Stomach smooth muscle (tissue), 2 donors: Measurements from ENCODE around the gene ACTR5.

Experiments used
- H3K27ac ChIP-seq: one replicate; pipeline ENCODE4 v1.7.0; 2013; ENCODE audit warnings: mild to moderate bottlenecking, low read length, inconsistent platforms
- H3K27me3 ChIP-seq, 2 donors: one replicate each; pipeline ENCODE4 v1.7.0; 2013; ENCODE audit warnings: low read length in 2 of 2; ENCODE audit not compliant: insufficient read depth in 2 of 2, control insufficient read depth in 1 of 2
- H3K36me3 ChIP-seq, 2 donors: one replicate each; pipeline ENCODE4 v1.7.0; 2013; ENCODE audit warnings: low read length in 2 of 2; ENCODE audit not compliant: control insufficient read depth in 2 of 2, insufficient read depth in 2 of 2
- H3K4me1 ChIP-seq: one replicate; pipeline ENCODE4 v1.7.0; 2013; ENCODE audit warnings: low read length; ENCODE audit not compliant: control insufficient read depth, insufficient read depth
- H3K4me3 ChIP-seq, 2 donors: one replicate each; pipeline ENCODE4 v1.7.0; 2013; ENCODE audit warnings: low read length in 2 of 2
- H3K9ac ChIP-seq, 2 donors: one replicate each; pipeline ENCODE4 v1.7.0; 2013; ENCODE audit warnings: low read length in 2 of 2, mild to moderate bottlenecking in 1 of 2
- H3K9me3 ChIP-seq, 2 donors: one replicate each; pipeline ENCODE4 v1.7.0; 2013; ENCODE audit warnings: low read length in 2 of 2; ENCODE audit not compliant: control insufficient read depth in 2 of 2
- donor health status: healthy.
- donor health status: Pancreatic carcinoma.

The ACTR5 gene

GRCh38 chr20:38748097-38748860, at the start of gene ACTR5:
TSS of gene ACTR5 (plus strand) at chr20:38748460. CDS start at chr20:38748479, 19 bp downstream.
- peaks cover 4 to 8% of the 10 kb centered on the region in 2 donors for H3K36me3 ChIP-seq
- peak within 1 kb of the TSS; percentile 92 to 93 for H3K4me3 ChIP-seq
- peaks cover 15% of the 10 kb centered on the region for H3K4me1 ChIP-seq
- H3K27ac ChIP-seq, result peak within 1 kb of the TSS; percentile 73
- H3K9ac ChIP-seq, result peak within 1 kb of the TSS; percentile 83 to 89
- no peaks in the 10 kb centered on the region for H3K9me3 ChIP-seq
- H3K27me3 ChIP-seq, result peaks cover 0 to 3% of the 10 kb centered on the region in 2 donors

GRCh38 chr20:38698541-38698940, 49.7 kb upstream of the ACTR5 start:
- Histone ChIP-seq H3K4me1 (no peaks in the 10 kb centered on the region), H3K9me3 (peaks cover 0 to 4% of the 10 kb centered on the region in 2 donors), H3K36me3 (no peaks in the 10 kb centered on the region), H3K9ac (no peak overlapping the region), H3K27ac (no peak overlapping the region), H3K4me3 (no peak overlapping the region), H3K27me3 (peaks cover 3 to 17% of the 10 kb centered on the region in 2 donors)

- no peak overlapping the region for H3K9ac ChIP-seq
- no peak overlapping the region for H3K27ac ChIP-seq
- H3K4me1 ChIP-seq, result no peaks in the 10 kb centered on the region
- H3K36me3 ChIP-seq, result no peaks in the 10 kb centered on the region
- H3K9me3 ChIP-seq, result peaks cover 0 to 4% of the 10 kb centered on the region in 2 donors
- peaks cover 3 to 17% of the 10 kb centered on the region in 2 donors for H3K27me3 ChIP-seq
- no peak overlapping the region for H3K4me3 ChIP-seq
Observed at GRCh38 chr20:38700141-38700540, 48.1 kb upstream of the ACTR5 start.

DNA sequence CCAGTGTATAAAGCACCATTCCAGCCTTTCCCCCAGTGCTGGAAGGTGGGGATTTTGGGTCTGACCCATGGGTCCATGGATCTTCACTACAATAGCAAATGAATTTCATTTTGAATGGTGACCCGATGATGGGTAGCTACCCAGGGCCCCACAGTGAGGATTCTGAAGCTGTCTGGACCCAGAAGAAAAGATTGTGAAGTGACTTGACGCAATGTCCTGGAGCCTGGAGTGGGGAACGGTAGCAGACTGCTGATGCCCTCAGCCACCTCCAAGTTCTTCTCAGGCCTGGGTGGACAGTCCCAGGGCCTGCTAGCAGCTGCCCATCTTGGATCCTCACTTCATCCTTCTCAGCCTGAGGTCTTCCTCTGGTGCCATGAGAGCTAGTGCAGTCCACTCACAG, 47.3 kb upstream of the ACTR5 start:
- Histone ChIP-seq H3K4me1 (no peaks in the 10 kb centered on the region), H3K9me3 (peaks cover 0 to 4% of the 10 kb centered on the region in 2 donors), H3K4me3 (no peak overlapping the region), H3K36me3 (no peaks in the 10 kb centered on the region), H3K9ac (no peak overlapping the region), H3K27me3 (peaks cover 3 to 20% of the 10 kb centered on the region in 2 donors), H3K27ac (no peak overlapping the region)

- Histone ChIP-seq H3K27ac (no peak overlapping the region), H3K9me3 (peaks cover 0 to 4% of the 10 kb centered on the region in 2 donors), H3K9ac (no peak overlapping the region), H3K4me1 (no peaks in the 10 kb centered on the region), H3K4me3 (no peak overlapping the region), H3K27me3 (peaks cover 3 to 22% of the 10 kb centered on the region in 2 donors), H3K36me3 (no peaks in the 10 kb centered on the region)
Observed at GRCh38 chr20:38703526-38703925, 44.7 kb upstream of the ACTR5 start.

GRCh38 chr20:38704136-38704535, 44.1 kb upstream of the ACTR5 start:
- H3K9me3 ChIP-seq, result peaks cover 0 to 4% of the 10 kb centered on the region in 2 donors
- H3K4me3 ChIP-seq, result no peak overlapping the region
- no peak overlapping the region for H3K27ac ChIP-seq
- H3K27me3 ChIP-seq, result peaks cover 3 to 20% of the 10 kb centered on the region in 2 donors
- H3K36me3 ChIP-seq, result no peaks in the 10 kb centered on the region
- no peaks in the 10 kb centered on the region for H3K4me1 ChIP-seq
- no peak overlapping the region for H3K9ac ChIP-seq

- H3K27me3 ChIP-seq, result peaks cover 3 to 17% of the 10 kb centered on the region in 2 donors
- H3K27ac ChIP-seq, result no peak overlapping the region
- no peak overlapping the region for H3K9ac ChIP-seq
- H3K9me3 ChIP-seq, result peaks cover 0 to 4% of the 10 kb centered on the region in 2 donors
- no peak overlapping the region for H3K4me3 ChIP-seq
- no peaks in the 10 kb centered on the region for H3K36me3 ChIP-seq
- no peaks in the 10 kb centered on the region for H3K4me1 ChIP-seq
Observed at GRCh38 chr20:38706509-38706908, 41.8 kb upstream of the ACTR5 start.

- no peak overlapping the region for H3K27ac ChIP-seq
- no peaks in the 10 kb centered on the region for H3K9me3 ChIP-seq
- no peaks in the 10 kb centered on the region for H3K4me1 ChIP-seq
- H3K4me3 ChIP-seq, result no peak overlapping the region
- H3K36me3 ChIP-seq, result no peaks in the 10 kb centered on the region
- no peak overlapping the region for H3K9ac ChIP-seq
- H3K27me3 ChIP-seq, result peaks cover 18 to 43% of the 10 kb centered on the region in 2 donors
Observed at GRCh38 chr20:38714308-38714707, 34.0 kb upstream of the ACTR5 start.

DNA sequence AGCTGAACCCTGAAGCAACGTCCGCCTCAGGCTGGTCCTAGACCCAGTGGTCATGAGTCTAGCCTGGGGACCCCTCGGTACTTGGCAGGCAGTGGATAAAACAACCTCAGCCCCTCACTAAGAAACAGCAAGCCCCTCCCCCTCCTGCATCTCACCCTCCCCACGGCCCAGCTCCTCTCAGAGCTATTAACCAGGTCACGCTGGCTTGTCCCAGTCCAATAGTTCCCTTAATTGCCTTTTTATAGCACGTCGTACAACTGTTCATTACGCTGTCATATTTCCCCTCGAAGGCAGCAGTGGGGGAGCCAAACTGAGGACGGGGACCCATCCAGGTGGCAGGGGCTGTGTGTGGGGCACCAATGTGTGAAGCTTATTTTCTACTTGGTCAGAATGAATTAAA, 32.6 kb upstream of the ACTR5 start:
- Histone ChIP-seq H3K4me1 (no peaks in the 10 kb centered on the region), H3K9ac (no peak overlapping the region), H3K4me3 (no peak overlapping the region), H3K27ac (no peak overlapping the region), H3K27me3 (peaks cover 25 to 56% of the 10 kb centered on the region in 2 donors), H3K9me3 (no peaks in the 10 kb centered on the region), H3K36me3 (no peaks in the 10 kb centered on the region)

GRCh38 chr20:38722683-38723016, 25.6 kb upstream of the ACTR5 start:
- Histone ChIP-seq H3K36me3 (no peaks in the 10 kb centered on the region), H3K4me1 (peaks cover 16% of the 10 kb centered on the region), H3K9ac (no peak overlapping the region), H3K4me3 (no peak overlapping the region), H3K27ac (no peak overlapping the region), H3K9me3 (no peaks in the 10 kb centered on the region), H3K27me3 (peaks cover 66 to 81% of the 10 kb centered on the region in 2 donors)
